ENCODE results near the gene MOCS2. TPM values are rescaled to one million over a fixed set of nuclear protein-coding genes. Genes with fewer than 3 reads are reported as not detected.

MOCS2 gene
- polyA plus RNA-seq, 4 donors = 43.0 to 114 (median 65.9) TPM

DNA sequence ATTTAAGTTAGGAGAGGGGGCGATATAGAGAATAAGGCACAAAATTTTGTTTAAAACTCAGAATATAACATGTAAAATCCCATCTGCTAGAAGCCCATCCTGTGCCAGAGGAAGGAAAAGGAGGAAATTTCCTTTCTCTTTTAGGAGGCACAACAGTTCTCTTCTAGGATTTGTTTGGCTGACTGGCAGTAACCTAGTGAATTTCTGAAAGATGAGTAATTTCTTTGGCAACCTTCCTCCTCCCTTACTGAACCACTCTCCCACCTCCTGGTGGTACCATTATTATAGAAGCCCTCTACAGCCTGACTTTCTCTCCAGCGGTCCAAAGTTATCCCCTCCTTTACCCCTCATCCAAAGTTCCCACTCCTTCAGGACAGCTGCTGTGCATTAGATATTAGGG, 18.3 kb downstream of the MOCS2 start:
- H3K4me3 ChIP-seq (ENCODE audit: low read depth in 1 of 3, low read length in 3 of 3) = no peak overlapping the region
- H3K4me1 ChIP-seq (ENCODE audit: control insufficient read depth in 3 of 3, insufficient read depth in 2 of 3, low read depth in 1 of 3, low read length in 2 of 3) = no peaks in the 10 kb centered on the region
- DNase-seq (no peak), FAIRE-seq (no peak)
- no peak overlapping the region for H3K27ac ChIP-seq (ENCODE audit: low read depth in 1 of 3, low read length in 2 of 3)
- 76 to 94% (median 84%) methylated on average over 2 of the region's 2 CpGs for WGBS, 3 donors
- H3K9me3 ChIP-seq (ENCODE audit: control insufficient read depth in 2 of 2, insufficient read depth in 1 of 2, low read depth in 1 of 2, low read length in 1 of 2) = no peaks in the 10 kb centered on the region
- H3K27me3 ChIP-seq (ENCODE audit: control insufficient read depth in 3 of 3, insufficient read depth in 3 of 3, low read length in 3 of 3) = no peaks in the 10 kb centered on the region
- peaks cover 4 to 16% (median 6%) of the 10 kb centered on the region in 3 donors for H3K36me3 ChIP-seq (ENCODE audit: control insufficient read depth in 3 of 3, insufficient read depth in 2 of 3, low read depth in 1 of 3, low read length in 3 of 3)

DNA sequence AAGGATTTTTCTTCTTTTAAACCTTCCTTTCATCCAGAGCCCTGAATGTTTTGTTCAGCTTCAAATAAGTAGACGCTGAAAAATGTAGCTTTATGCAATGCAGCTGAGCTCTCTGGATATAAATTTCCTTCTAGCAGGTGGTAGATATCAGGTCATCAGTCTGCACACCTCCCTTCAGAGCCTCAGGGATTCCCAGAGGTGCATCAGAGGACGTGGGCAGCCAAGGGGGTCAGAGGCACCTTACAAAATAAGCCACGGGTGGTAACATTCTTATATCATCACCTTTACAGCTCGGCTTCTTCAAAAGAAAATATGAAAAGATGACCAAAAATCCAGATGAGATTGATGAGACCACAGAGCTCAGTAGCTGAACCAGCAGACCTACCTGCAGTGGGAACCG, 19.3 kb downstream of the MOCS2 start:
- H3K9me3 ChIP-seq (ENCODE audit: control insufficient read depth in 2 of 2, insufficient read depth in 1 of 2, low read depth in 1 of 2, low read length in 1 of 2) = no peaks in the 10 kb centered on the region
- DNase-seq (no peak), FAIRE-seq (no peak)
- H3K36me3 ChIP-seq (ENCODE audit: control insufficient read depth in 3 of 3, insufficient read depth in 2 of 3, low read depth in 1 of 3, low read length in 3 of 3) = peaks cover 4 to 12% (median 8%) of the 10 kb centered on the region in 3 donors
- no peak overlapping the region for H3K27ac ChIP-seq (ENCODE audit: low read depth in 1 of 3, low read length in 2 of 3)
- no peak overlapping the region for H3K4me3 ChIP-seq (ENCODE audit: low read depth in 1 of 3, low read length in 3 of 3)
- H3K27me3 ChIP-seq (ENCODE audit: control insufficient read depth in 3 of 3, insufficient read depth in 3 of 3, low read length in 3 of 3) = no peaks in the 10 kb centered on the region
- H3K4me1 ChIP-seq (ENCODE audit: control insufficient read depth in 3 of 3, insufficient read depth in 2 of 3, low read depth in 1 of 3, low read length in 2 of 3) = no peaks in the 10 kb centered on the region
- 84 to 89% (median 87%) methylated on average over 5 of the region's 5 CpGs for WGBS, 3 donors

DNA sequence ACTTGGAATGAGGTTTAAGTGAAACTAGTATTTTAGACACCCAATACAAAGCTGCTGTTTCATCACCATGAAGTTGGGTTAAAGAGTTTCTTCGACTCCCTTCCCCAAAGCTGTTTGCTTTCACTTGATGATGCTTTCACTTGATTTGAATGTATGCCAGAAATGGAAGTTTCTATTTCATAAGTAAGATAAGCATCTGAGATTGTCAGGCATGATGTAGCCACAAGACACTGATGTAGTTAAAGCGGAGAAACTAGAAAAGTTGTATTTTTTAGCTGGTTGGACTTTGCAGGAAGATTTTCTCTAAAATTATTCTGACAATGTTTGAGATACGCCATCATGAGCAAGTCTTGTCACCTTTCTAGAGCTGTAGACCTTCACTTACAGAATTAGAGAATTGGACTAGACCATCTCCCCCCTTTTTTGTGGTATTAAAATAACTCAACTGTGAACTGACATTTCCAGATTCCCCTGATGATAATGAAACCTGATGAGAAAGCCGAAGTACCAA, 20.0 kb downstream of the MOCS2 start:
- FAIRE-seq = no peak
- whole genome bisulfite sequencing, 3 donors = 73 to 91% (median 85%) methylated on average over 4 of the region's 4 CpGs
- H3K36me3 ChIP-seq (ENCODE audit: control insufficient read depth in 3 of 3, insufficient read depth in 2 of 3, low read depth in 1 of 3, low read length in 3 of 3) = peaks cover 4 to 11% (median 10%) of the 10 kb centered on the region in 3 donors

DNA sequence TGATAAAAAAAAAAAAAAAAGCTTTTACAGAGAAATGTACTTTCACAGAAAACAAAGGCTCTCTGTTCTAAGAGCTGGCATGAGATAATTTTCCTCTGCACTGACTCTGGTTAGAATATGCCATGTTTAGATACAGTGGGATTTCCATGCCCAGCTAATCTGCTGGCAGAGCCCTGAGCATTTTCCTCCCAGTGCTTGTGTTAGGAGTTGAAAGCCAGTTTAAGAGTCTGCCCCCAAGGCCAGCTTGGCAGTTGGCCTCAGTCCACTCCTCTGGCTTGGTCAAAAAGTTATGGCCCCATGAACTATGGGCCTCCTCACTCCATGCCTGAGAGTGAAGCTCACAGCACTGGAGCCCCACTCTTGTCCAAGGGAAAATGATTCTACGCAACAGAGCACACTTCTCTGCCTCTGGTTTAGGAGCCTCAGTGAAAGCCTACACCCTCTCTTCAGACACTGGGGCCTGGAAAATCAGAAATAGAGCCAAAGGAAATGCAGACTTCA, 21.9 kb downstream of the MOCS2 start:
- no peak overlapping the region for H3K4me3 ChIP-seq (ENCODE audit: low read depth in 1 of 3, low read length in 3 of 3)
- 92 to 97% (median 96%) methylated on average over 1 of the region's 1 CpG for WGBS, 3 donors
- no peaks in the 10 kb centered on the region for H3K9me3 ChIP-seq (ENCODE audit: control insufficient read depth in 2 of 2, insufficient read depth in 1 of 2, low read depth in 1 of 2, low read length in 1 of 2)
- H3K4me1 ChIP-seq (ENCODE audit: control insufficient read depth in 3 of 3, insufficient read depth in 2 of 3, low read depth in 1 of 3, low read length in 2 of 3) = no peaks in the 10 kb centered on the region
- no peaks in the 10 kb centered on the region for H3K27me3 ChIP-seq (ENCODE audit: control insufficient read depth in 3 of 3, insufficient read depth in 3 of 3, low read length in 3 of 3)
- no peak overlapping the region for H3K27ac ChIP-seq (ENCODE audit: low read depth in 1 of 3, low read length in 2 of 3)
- H3K36me3 ChIP-seq (ENCODE audit: control insufficient read depth in 3 of 3, insufficient read depth in 2 of 3, low read depth in 1 of 3, low read length in 3 of 3) = peaks cover 8 to 14% (median 13%) of the 10 kb centered on the region in 3 donors
- FAIRE-seq = no peak
- no peak for DNase-seq

More for the DNA sequence above, 20.0 kb downstream of the MOCS2 start:
- Histone ChIP-seq H3K27me3 (ENCODE audit: control insufficient read depth in 3 of 3, insufficient read depth in 3 of 3, low read length in 3 of 3) (no peaks in the 10 kb centered on the region), H3K4me3 (ENCODE audit: low read depth in 1 of 3, low read length in 3 of 3) (no peak overlapping the region), H3K4me1 (ENCODE audit: control insufficient read depth in 3 of 3, insufficient read depth in 2 of 3, low read depth in 1 of 3, low read length in 2 of 3) (no peaks in the 10 kb centered on the region), H3K9me3 (ENCODE audit: control insufficient read depth in 2 of 2, insufficient read depth in 1 of 2, low read depth in 1 of 2, low read length in 1 of 2) (no peaks in the 10 kb centered on the region), H3K27ac (ENCODE audit: low read depth in 1 of 3, low read length in 2 of 3) (no peak overlapping the region)
- DNase-seq = peak in 1 of 2 donors; percentile 3

DNA sequence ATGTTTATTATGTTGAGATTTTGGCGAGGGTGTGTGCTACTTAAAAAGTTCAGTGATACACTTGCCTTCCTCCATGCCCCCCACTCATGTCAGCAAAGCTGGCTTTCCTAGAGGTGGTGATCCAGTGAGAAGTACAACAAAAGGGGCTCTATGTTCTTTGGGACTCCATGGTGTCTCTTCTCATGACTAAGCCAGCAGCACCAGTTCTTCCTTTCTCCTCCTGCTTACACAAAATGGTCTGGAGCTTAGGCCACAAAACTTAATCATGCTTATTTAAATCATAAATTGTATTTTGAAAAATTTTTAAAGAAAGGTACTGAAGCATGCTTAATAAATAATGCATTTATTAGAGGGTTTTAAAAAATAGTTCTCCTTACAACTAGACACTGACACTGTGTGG, 22.4 kb downstream of the MOCS2 start:
- no peak for DNase-seq
- Histone ChIP-seq H3K9me3 (ENCODE audit: control insufficient read depth in 2 of 2, insufficient read depth in 1 of 2, low read depth in 1 of 2, low read length in 1 of 2) (no peaks in the 10 kb centered on the region), H3K4me1 (ENCODE audit: control insufficient read depth in 3 of 3, insufficient read depth in 2 of 3, low read depth in 1 of 3, low read length in 2 of 3) (no peaks in the 10 kb centered on the region), H3K36me3 (ENCODE audit: control insufficient read depth in 3 of 3, insufficient read depth in 2 of 3, low read depth in 1 of 3, low read length in 3 of 3) (peaks cover 8 to 14% (median 13%) of the 10 kb centered on the region in 3 donors), H3K27me3 (ENCODE audit: control insufficient read depth in 3 of 3, insufficient read depth in 3 of 3, low read length in 3 of 3) (no peaks in the 10 kb centered on the region), H3K4me3 (ENCODE audit: low read depth in 1 of 3, low read length in 3 of 3) (no peak overlapping the region), H3K27ac (ENCODE audit: low read depth in 1 of 3, low read length in 2 of 3) (no peak overlapping the region)
- FAIRE-seq = no peak
- WGBS, 3 donors = 84 to 95% (median 91%) methylated on average over 1 of the region's 1 CpG

DNA sequence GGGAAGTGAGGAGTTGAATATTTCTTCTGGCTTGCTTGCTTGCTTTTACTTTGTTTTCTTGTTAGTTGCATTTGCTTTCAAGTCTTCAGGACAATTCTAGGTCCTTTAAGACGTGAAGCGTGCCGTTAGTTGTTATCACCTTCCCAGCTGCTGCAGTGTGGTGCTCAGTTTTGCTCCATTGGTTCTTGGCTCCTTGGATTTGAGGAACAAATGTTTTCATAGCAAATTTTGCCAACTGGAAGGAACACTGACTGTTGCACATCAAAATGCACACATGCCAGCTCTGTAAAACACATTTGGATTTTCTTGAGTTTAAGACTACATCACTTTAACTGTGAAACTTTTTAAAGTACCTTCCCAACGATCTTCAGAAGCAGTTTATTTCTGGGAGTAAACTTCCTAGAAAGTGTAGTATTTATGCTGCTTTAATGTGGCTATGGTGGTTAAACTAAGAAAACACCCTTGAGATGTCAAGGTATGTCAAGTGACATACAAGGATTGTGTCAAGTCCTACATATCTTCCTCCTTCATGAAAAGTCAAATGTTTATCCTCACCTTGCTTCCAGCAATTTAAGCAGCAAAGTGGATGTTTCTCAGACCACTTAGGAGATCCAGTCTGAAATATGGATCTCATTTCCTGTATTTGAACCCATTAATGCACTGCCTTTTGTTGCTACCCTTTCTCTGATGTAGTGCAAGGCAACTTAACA, 24.9 kb downstream of the MOCS2 start:
- Histone ChIP-seq H3K9me3 (ENCODE audit: control insufficient read depth in 2 of 2, insufficient read depth in 1 of 2, low read depth in 1 of 2, low read length in 1 of 2) (no peaks in the 10 kb centered on the region), H3K4me3 (ENCODE audit: low read depth in 1 of 3, low read length in 3 of 3) (no peak overlapping the region), H3K27me3 (ENCODE audit: control insufficient read depth in 3 of 3, insufficient read depth in 3 of 3, low read length in 3 of 3) (no peaks in the 10 kb centered on the region), H3K27ac (ENCODE audit: low read depth in 1 of 3, low read length in 2 of 3) (no peak overlapping the region), H3K36me3 (ENCODE audit: control insufficient read depth in 3 of 3, insufficient read depth in 2 of 3, low read depth in 1 of 3, low read length in 3 of 3) (peaks cover 10 to 13% (median 12%) of the 10 kb centered on the region in 3 donors), H3K4me1 (ENCODE audit: control insufficient read depth in 3 of 3, insufficient read depth in 2 of 3, low read depth in 1 of 3, low read length in 2 of 3) (no peaks in the 10 kb centered on the region)
- no peak for FAIRE-seq
- 78 to 86% (median 83%) methylated on average over 4 of the region's 4 CpGs for WGBS, 3 donors
- DNase-seq = no peak

DNA sequence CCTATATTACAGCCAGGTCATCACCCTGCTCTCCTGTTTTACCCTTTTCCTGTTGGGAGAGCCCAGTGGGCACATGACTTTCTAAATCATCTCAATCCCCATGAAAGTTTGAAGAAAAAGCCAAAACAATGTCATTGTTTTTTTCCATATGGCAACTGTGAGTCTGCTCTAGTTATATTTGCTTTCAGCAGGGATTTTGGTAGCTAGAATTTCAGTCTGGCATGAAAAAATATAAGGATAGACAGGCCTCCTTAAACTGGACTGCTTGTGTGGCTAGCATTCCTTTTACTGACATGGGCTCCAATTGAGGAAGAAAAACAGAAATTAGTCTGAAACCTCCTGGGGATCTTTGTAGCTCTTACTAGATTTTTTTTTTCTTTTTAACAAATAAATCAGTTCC, 25.6 kb downstream of the MOCS2 start:
- Histone ChIP-seq H3K4me1 (ENCODE audit: control insufficient read depth in 3 of 3, insufficient read depth in 2 of 3, low read depth in 1 of 3, low read length in 2 of 3) (no peaks in the 10 kb centered on the region), H3K4me3 (ENCODE audit: low read depth in 1 of 3, low read length in 3 of 3) (no peak overlapping the region), H3K36me3 (ENCODE audit: control insufficient read depth in 3 of 3, insufficient read depth in 2 of 3, low read depth in 1 of 3, low read length in 3 of 3) (peaks cover 10 to 13% (median 13%) of the 10 kb centered on the region in 3 donors), H3K27ac (ENCODE audit: low read depth in 1 of 3, low read length in 2 of 3) (no peak overlapping the region), H3K27me3 (ENCODE audit: control insufficient read depth in 3 of 3, insufficient read depth in 3 of 3, low read length in 3 of 3) (no peaks in the 10 kb centered on the region), H3K9me3 (ENCODE audit: control insufficient read depth in 2 of 2, insufficient read depth in 1 of 2, low read depth in 1 of 2, low read length in 1 of 2) (no peaks in the 10 kb centered on the region)
- no peak for FAIRE-seq
- no peak for DNase-seq

DNA sequence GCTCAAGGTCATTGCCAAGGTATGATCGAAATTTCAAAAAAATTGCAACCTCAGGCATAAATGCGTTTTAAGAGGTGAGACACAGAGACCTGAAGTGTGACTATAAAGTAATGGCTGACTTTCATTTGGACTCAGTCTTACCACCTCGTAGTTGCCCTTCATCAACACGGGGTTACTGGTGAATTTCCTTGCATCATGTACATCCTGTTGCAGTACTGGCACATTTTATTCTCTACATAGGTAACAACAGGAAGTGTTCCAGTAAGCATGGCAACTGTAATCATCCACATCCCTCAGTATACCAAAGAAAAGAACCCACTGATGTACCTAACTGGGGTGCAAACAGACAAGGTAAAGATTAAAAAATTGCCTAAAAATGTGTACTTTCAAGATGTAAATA, 29.3 kb downstream of the MOCS2 start:
- H3K27ac ChIP-seq (ENCODE audit: low read depth in 1 of 3, low read length in 2 of 3) = no peak overlapping the region
- H3K27me3 ChIP-seq (ENCODE audit: control insufficient read depth in 3 of 3, insufficient read depth in 3 of 3, low read length in 3 of 3) = no peaks in the 10 kb centered on the region
- peaks cover 6 to 27% (median 10%) of the 10 kb centered on the region in 3 donors for H3K36me3 ChIP-seq (ENCODE audit: control insufficient read depth in 3 of 3, insufficient read depth in 2 of 3, low read depth in 1 of 3, low read length in 3 of 3)
- FAIRE-seq = no peak
- no peaks in the 10 kb centered on the region for H3K4me1 ChIP-seq (ENCODE audit: control insufficient read depth in 3 of 3, insufficient read depth in 2 of 3, low read depth in 1 of 3, low read length in 2 of 3)
- no peaks in the 10 kb centered on the region for H3K9me3 ChIP-seq (ENCODE audit: control insufficient read depth in 2 of 2, insufficient read depth in 1 of 2, low read depth in 1 of 2, low read length in 1 of 2)
- DNase-seq = no peak
- H3K4me3 ChIP-seq (ENCODE audit: low read depth in 1 of 3, low read length in 3 of 3) = no peak overlapping the region
- WGBS, 3 donors = 81 to 90% (median 86%) methylated on average over 4 of the region's 4 CpGs

Data from small intestine (tissue), 7 donors.